BLaER1 treated with 17β-estradiol and CSF1 and Interleukin-3, amounts not matched to agents 10 nM and 100 nM (cell line): ENCODE data around the gene COA7.
"Not testable (repeated sequence)": the region's sequence is repeated elsewhere in the genome, so short reads cannot be mapped to it uniquely, and the experiment has no call there.

Experiments
- H3K27ac ChIP-seq, 11 experiments: shearing (Covaris generic); formaldehyde crosslinking; 2 replicates each; pipeline ENCODE4 v1.8.1; 2022
- H3K27me3 ChIP-seq, 11 experiments: shearing (Covaris generic); formaldehyde crosslinking; 2 replicates each; pipeline ENCODE4 v1.8.1; 2022
- H3K36me3 ChIP-seq, 11 experiments: shearing (Covaris generic); formaldehyde crosslinking; 2 replicates each; pipeline ENCODE4 v1.8.1; 2022
- H3K4me1 ChIP-seq, 10 experiments: shearing (Covaris generic); formaldehyde crosslinking; 2 replicates each; pipeline ENCODE4 v1.8.1; 2022
- H3K4me2 ChIP-seq, 11 experiments: shearing (Covaris generic); formaldehyde crosslinking; 2 replicates each; pipeline ENCODE4 v1.8.1; 2022
- H3K4me3 ChIP-seq, 10 experiments: shearing (Covaris generic); formaldehyde crosslinking; 2 replicates each; pipeline ENCODE4 v1.8.1; 2022
- H3K9ac ChIP-seq, 11 experiments: shearing (Covaris generic); formaldehyde crosslinking; 2 replicates each; pipeline ENCODE4 v1.8.1; 2022
- H3K9me3 ChIP-seq, 11 experiments: shearing (Covaris generic); formaldehyde crosslinking; replicated peaks in 1 of 11; 2 replicates each; pipeline ENCODE4 v1.8.1; 2022
- H4K20me1 ChIP-seq, 11 experiments: shearing (Covaris generic); formaldehyde crosslinking; 2 replicates each; pipeline ENCODE4 v1.8.1; 2022
- Cebpa-rat ChIP-seq, 11 experiments: shearing (Covaris generic); IDR thresholded peaks; 2 replicates each; pipeline ENCODE4 v1.8.1; 2022

Gene COA7

DNA sequence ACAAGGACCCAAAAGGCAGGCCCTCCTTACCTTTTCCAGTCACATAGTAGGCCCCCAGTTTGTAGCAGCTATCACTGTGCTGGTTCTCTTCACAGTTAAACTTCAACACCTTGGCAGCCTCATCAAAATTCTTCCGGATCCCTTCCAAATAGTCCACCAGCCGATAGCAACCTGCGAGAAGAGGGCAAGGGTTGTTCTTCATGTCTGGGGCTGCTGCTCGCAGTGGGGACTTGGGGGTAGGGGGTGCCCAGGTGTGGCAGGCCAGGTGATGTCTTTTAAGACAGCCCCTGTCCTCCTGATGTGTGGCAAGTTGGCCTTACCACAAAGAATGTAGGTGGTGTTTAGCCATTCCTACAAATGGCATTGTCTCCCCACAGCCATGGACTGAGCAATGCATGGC lies 5.5 kb downstream of the COA7 start:
- peaks cover 42 to 87% (median 70%) of the 10 kb centered on the region in 11 experiments for H3K36me3 ChIP-seq
- no peak for TF ChIP-seq Cebpa-rat (IDR thresholded peaks at IDR 0.05)
- no peaks in the 10 kb centered on the region for H3K9me3 ChIP-seq
- peaks cover 0 to 57% (median 18%) of the 10 kb centered on the region in 10 experiments; a peak in 14 of 20 replicates for H3K4me1 ChIP-seq
- no peaks in the 10 kb centered on the region for H3K27me3 ChIP-seq
- no peak overlapping the region for H3K27ac ChIP-seq
- peaks cover 0 to 76% (median 39%) of the 10 kb centered on the region in 11 experiments; a peak in 17 of 22 replicates for H4K20me1 ChIP-seq
- no peak overlapping the region for H3K9ac ChIP-seq
- H3K4me3 ChIP-seq: no peak overlapping the region
- 0 out of 22 replicates have a peak overlapping the region, but pooled peaks of 2 of the 11 experiments have one; percentile 0 to 9 for H3K4me2 ChIP-seq

DNA sequence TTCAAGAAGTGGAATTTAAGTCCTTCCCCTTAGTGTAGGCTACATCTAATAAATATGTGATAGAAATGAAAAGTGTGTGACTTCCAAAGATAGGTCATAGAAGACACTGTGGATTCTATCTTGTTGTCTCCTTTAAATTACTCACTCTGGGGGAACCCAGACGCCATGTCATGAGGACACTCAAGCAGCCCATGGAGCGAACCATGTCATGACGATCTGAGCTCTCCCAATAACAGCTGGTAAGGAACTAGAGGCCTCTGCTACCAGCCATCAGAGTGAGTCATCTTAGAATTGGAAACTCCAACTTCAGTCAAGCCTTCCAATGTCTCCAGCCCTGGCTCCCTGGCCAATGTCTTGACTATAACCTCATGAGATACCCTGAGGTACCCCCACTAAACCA lies 6.3 kb downstream of the COA7 start:
- no peaks in the 10 kb centered on the region for H3K27me3 ChIP-seq
- H3K4me2 ChIP-seq: 0 out of 22 replicates have a peak overlapping the region, but pooled peaks of 2 of the 11 experiments have one; percentile 0 to 9
- H4K20me1 ChIP-seq: peaks cover 0 to 81% (median 48%) of the 10 kb centered on the region in 11 experiments; a peak in 17 of 22 replicates
- H3K36me3 ChIP-seq: peaks cover 51 to 96% (median 79%) of the 10 kb centered on the region in 11 experiments
- H3K9me3 ChIP-seq: no peaks in the 10 kb centered on the region
- H3K4me3 ChIP-seq: no peak overlapping the region
- H3K9ac ChIP-seq: no peak overlapping the region
- H3K4me1 ChIP-seq: peaks cover 0 to 52% (median 12%) of the 10 kb centered on the region in 10 experiments; a peak in 13 of 20 replicates
- peak overlapping the region in 1 of 11 experiments; percentile 16; a peak in 1 of 22 replicates for H3K27ac ChIP-seq
- TF ChIP-seq Cebpa-rat (IDR thresholded peaks at IDR 0.05): no peak

DNA sequence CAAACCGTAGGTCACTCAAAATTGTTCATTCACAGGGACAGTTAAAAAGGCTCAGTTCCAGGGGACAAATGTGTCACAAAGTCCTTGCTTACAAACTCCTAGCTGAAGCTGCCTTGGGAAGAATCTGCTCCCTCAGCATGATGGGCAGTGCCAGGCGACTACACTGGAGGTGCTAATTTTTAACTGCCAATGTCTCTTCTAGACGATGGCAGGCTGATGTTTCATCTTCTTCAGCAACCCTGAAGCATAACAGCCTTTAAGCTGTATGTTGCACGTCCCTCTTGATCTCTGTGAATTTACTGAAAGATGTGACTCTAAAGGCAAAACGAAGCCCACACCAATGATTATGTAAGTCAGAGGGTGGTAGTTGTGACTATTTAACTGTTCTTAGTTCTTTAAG lies 11.3 kb downstream of the COA7 start:
- Histone ChIP-seq H3K9me3 (peaks cover 0 to 10% (median 0%) of the 10 kb centered on the region in 11 experiments; a peak in 6 of 22 replicates), H3K27ac (peak overlapping the region in 8 of 11 experiments; percentile 8 to 65 (median 48); a peak in 11 of 22 replicates), H3K4me3 (no peak overlapping the region), H3K9ac (peak overlapping the region in 5 of 11 experiments; percentile 3 to 37 (median 30); a peak in 5 of 22 replicates), H3K36me3 (peaks cover 41 to 88% (median 82%) of the 10 kb centered on the region in 11 experiments), H3K4me2 (0 out of 22 replicates have a peak overlapping the region, but pooled peaks of 1 of the 11 experiments have one; percentile 54), H3K4me1 (peaks cover 7 to 24% (median 15%) of the 10 kb centered on the region in 10 experiments; a peak in 19 of 20 replicates), H4K20me1 (peaks cover 0 to 43% (median 18%) of the 10 kb centered on the region in 11 experiments; a peak in 12 of 22 replicates), H3K27me3 (no peaks in the 10 kb centered on the region)
- TF ChIP-seq Cebpa-rat (IDR thresholded peaks at IDR 0.05): no peak

DNA sequence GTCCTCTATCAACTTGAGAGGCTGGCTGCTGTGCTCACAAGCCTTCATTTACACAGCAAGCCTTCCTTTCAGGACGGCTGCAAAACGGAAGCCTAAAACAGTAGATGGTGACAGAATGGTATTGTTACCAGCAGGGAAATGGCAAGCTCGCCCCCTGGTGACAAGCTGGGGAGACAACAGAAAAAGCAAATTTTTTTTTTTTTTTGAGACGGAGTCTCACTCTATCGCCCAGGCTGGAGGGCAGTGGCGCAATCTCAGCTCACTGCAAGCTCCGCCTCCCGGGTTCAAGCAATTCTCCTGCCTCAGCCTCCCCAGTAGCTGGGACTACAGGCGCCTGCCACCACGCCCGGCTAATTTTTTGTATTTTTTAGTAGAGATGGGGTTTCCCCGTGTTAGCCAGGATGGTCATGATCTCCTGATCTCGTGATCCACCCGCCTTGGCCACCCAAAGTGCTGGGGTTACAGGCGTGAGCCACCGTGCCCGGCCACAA lies 11.8 kb downstream of the COA7 start:
- H3K4me2 ChIP-seq: peak overlapping the region in 9 of 11 experiments; percentile 19 to 54 (median 32); a peak in 13 of 22 replicates
- peaks cover 38 to 83% (median 79%) of the 10 kb centered on the region in 11 experiments for H3K36me3 ChIP-seq

DNA sequence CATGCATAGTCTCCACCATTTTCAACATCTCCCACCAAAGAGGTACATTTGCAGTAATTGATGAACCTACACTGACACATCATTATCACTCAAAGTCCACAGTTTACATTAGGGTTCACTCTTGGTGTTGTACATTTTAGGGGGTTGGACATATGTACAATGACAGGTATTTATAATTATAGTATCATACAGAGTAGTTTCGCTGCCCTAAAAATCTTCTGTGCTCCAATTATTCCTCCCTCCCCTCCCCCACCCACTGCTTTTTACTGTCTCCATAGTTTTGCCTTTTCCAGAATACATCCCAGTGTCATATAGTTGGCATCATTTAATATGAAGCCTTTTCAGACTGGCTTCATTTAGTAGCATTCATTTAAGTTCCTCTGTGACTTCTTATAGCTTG lies 13.6 kb downstream of the COA7 start:
- Histone ChIP-seq H3K4me2 (no peak overlapping the region), H3K4me3 (no peak overlapping the region), H3K4me1 (peaks cover 6 to 31% (median 15%) of the 10 kb centered on the region in 10 experiments; a peak in 18 of 20 replicates), H3K27ac (peak overlapping the region in 1 of 11 experiments; percentile 65; a peak in 2 of 22 replicates), H3K9me3 (peaks cover 0 to 10% (median 0%) of the 10 kb centered on the region in 11 experiments; a peak in 6 of 22 replicates), H3K9ac (no peak overlapping the region), H4K20me1 (peaks cover 0 to 25% (median 10%) of the 10 kb centered on the region in 11 experiments; a peak in 12 of 22 replicates), H3K27me3 (no peaks in the 10 kb centered on the region), H3K36me3 (peaks cover 30 to 74% (median 63%) of the 10 kb centered on the region in 11 experiments)
- no peak for TF ChIP-seq Cebpa-rat (IDR thresholded peaks at IDR 0.05)

More for the DNA sequence above, 11.8 kb downstream of the COA7 start:
- Histone ChIP-seq H3K4me1 (peaks cover 7 to 20% (median 14%) of the 10 kb centered on the region in 10 experiments; a peak in 19 of 20 replicates), H3K27ac (peak overlapping the region in 8 of 11 experiments; percentile 23 to 65 (median 48); a peak in 14 of 22 replicates), H3K9ac (peak overlapping the region in 6 of 11 experiments; percentile 31 to 65 (median 48); a peak in 9 of 22 replicates), H4K20me1 (peaks cover 0 to 40% (median 18%) of the 10 kb centered on the region in 11 experiments; a peak in 12 of 22 replicates)
- not testable (repeated sequence) for H3K27me3 ChIP-seq, H3K9me3 ChIP-seq, H3K4me3 ChIP-seq
- TF ChIP-seq Cebpa-rat (IDR thresholded peaks at IDR 0.05): peak in 1 of 11 experiments; percentile 29; a peak in 1 of 22 replicates

DNA sequence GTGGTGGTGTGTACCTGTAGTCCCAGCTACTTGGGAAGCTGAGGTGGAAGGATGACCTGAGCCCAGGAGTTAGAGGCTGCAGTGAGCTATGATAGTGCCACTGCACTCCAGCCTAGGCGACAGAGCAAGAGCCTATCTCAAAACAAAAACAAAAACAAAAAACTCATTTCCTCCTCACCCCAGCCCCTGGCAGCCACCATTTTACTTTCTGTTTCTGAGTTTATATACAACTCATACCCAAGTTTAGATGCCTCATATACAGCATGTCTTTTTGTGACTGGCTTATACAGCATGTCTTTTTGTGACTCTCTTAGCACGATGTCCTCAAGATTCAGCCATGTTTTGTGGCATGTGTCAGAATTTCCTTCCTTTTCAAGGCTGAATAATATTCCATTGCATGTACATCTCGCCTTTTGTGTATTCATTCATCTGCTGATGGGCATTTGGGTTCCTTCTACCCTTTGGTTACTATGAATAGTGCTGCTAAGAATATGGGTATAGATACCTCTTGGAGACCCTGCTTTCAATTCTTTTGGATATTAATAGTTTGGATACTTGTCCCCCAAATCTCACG lies 14.7 kb downstream of the COA7 start:
- Histone ChIP-seq H3K27me3 (no peaks in the 10 kb centered on the region), H3K27ac (0 out of 22 replicates have a peak overlapping the region, but pooled peaks of 1 of the 11 experiments have one; percentile 5), H3K4me2 (no peak overlapping the region), H3K4me1 (peaks cover 15 to 42% (median 26%) of the 10 kb centered on the region in 10 experiments), H3K4me3 (no peak overlapping the region), H3K36me3 (peaks cover 19 to 63% (median 52%) of the 10 kb centered on the region in 11 experiments), H4K20me1 (peaks cover 0 to 18% (median 9%) of the 10 kb centered on the region in 11 experiments; a peak in 12 of 22 replicates), H3K9ac (no peak overlapping the region), H3K9me3 (peaks cover 0 to 10% (median 0%) of the 10 kb centered on the region in 11 experiments; a peak in 6 of 22 replicates)
- no peak for TF ChIP-seq Cebpa-rat (IDR thresholded peaks at IDR 0.05)

DNA sequence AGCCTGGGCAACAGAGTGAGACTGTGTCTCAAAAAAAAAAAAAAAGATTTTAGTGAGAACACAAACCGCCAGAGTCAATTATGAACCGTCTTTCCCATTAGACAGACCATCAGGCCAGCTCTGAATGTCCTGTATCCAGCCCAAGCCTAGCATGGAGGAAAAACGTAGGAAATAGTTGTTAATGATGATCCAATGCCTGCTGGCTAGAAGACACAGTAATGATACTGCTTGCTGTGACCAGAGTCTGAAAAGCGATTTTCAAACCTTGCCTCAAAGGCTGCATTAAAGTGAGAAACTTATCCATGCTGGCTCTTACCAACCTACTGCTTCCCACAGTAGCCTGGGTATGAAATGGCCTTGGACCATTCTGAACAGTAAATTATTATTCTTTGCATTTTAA lies 17.0 kb downstream of the COA7 start:
- peaks cover 0 to 46% (median 36%) of the 10 kb centered on the region in 11 experiments; a peak in 18 of 22 replicates for H3K36me3 ChIP-seq
- peaks cover 26 to 61% (median 46%) of the 10 kb centered on the region in 10 experiments for H3K4me1 ChIP-seq
- no peaks in the 10 kb centered on the region for H4K20me1 ChIP-seq
- no peak overlapping the region for H3K9ac ChIP-seq
- no peak for TF ChIP-seq Cebpa-rat (IDR thresholded peaks at IDR 0.05)
- H3K4me3 ChIP-seq: no peak overlapping the region
- H3K9me3 ChIP-seq: peaks cover 0 to 10% (median 0%) of the 10 kb centered on the region in 11 experiments; a peak in 6 of 22 replicates
- H3K27ac ChIP-seq: peak overlapping the region in 1 of 11 experiments; percentile 90; a peak in 3 of 22 replicates
- H3K27me3 ChIP-seq: no peaks in the 10 kb centered on the region
- no peak overlapping the region for H3K4me2 ChIP-seq

DNA sequence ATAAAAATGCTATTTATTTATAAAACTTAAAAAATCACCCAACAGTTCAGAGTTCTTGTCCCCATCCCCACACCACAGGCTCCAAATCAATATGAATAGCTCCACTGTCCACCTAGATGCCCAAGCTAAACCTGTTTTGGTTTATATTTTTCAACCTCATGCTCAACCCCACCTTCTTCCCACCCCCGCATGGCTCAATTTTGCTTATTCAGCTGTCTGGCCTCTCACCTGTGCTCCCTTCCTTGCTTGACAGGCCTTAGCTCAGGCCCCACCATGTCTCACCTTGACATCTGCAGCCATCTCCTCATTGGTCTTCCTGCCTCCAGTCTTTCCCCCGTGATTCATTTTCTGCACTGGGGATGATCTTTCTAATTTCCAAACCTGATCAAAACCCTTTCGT lies 17.8 kb downstream of the COA7 start:
- Histone ChIP-seq H3K9ac (no peak overlapping the region), H3K9me3 (peaks cover 0 to 10% (median 0%) of the 10 kb centered on the region in 11 experiments; a peak in 6 of 22 replicates), H3K4me1 (peaks cover 24 to 61% (median 47%) of the 10 kb centered on the region in 10 experiments), H3K4me3 (no peak overlapping the region), H4K20me1 (no peaks in the 10 kb centered on the region), H3K27me3 (no peaks in the 10 kb centered on the region), H3K36me3 (peaks cover 0 to 47% (median 29%) of the 10 kb centered on the region in 11 experiments; a peak in 18 of 22 replicates), H3K4me2 (peak overlapping the region in 3 of 11 experiments; percentile 1 to 12 (median 6); a peak in 2 of 22 replicates), H3K27ac (peak overlapping the region in 1 of 11 experiments; percentile 90; a peak in 1 of 22 replicates)
- no peak for TF ChIP-seq Cebpa-rat (IDR thresholded peaks at IDR 0.05)
